HuH-7.5 (cell line): ENCODE data around the gene PHEX.

ENCODE experiments used
- DNase-seq: peaks from one replicate; pipeline ENCODE4 v3.0.0; 2011; ENCODE audit warnings: low spot score

Gene PHEX

GRCh38 chrX:22040184-22040583 is 8.1 kb downstream of the PHEX start:
- DNase-seq, result no peak

- no peak for DNase-seq
These were observed 9.9 kb downstream of the PHEX start for GRCh38 chrX:22041907-22042530.

- DNase-seq, result no peak
These were observed 11.7 kb downstream of the PHEX start for GRCh38 chrX:22043872-22044271.

GRCh38 chrX:22047468-22047867 is 15.3 kb downstream of the PHEX start:
- no peak for DNase-seq

- no peak for DNase-seq
These were observed 21.4 kb downstream of the PHEX start for GRCh38 chrX:22053481-22053880.

- no peak for DNase-seq
These were observed 24.1 kb downstream of the PHEX start for GRCh38 chrX:22056235-22056634.

GRCh38 chrX:22057667-22058066 is 25.5 kb downstream of the PHEX start:
- DNase-seq, result no peak

GRCh38 chrX:22059775-22060174 is 27.6 kb downstream of the PHEX start:
- no peak for DNase-seq

GRCh38 chrX:22060415-22061280 is 28.5 kb downstream of the PHEX start:
- DNase-seq, result no peak

- DNase-seq, result no peak
These were observed 31.2 kb downstream of the PHEX start for GRCh38 chrX:22063284-22063683.

- no peak for DNase-seq
These were observed 37.5 kb downstream of the PHEX start for GRCh38 chrX:22069586-22069985.

- no peak for DNase-seq
These were observed 41.8 kb downstream of the PHEX start for GRCh38 chrX:22073928-22074327.

GRCh38 chrX:22078117-22078516 is 46.0 kb downstream of the PHEX start:
- DNase-seq, result no peak

GRCh38 chrX:22081475-22082092 is 49.5 kb downstream of the PHEX start:
- peak; percentile 4 for DNase-seq

GRCh38 chrX:22086003-22086402 is 53.9 kb downstream of the PHEX start:
- no peak for DNase-seq

GRCh38 chrX:22087011-22087557 is 55.0 kb downstream of the PHEX start:
- DNase-seq, result no peak

- no peak for DNase-seq
These were observed 56.2 kb downstream of the PHEX start for GRCh38 chrX:22088326-22088725.

- no peak for DNase-seq
These were observed 58.1 kb downstream of the PHEX start for GRCh38 chrX:22090181-22090580.

- DNase-seq, result no peak
These were observed 61.4 kb downstream of the PHEX start for GRCh38 chrX:22093550-22093949.

GRCh38 chrX:22095286-22095685 is 63.2 kb downstream of the PHEX start:
- DNase-seq, result no peak

- DNase-seq, result no peak
These were observed 63.7 kb downstream of the PHEX start for GRCh38 chrX:22095856-22096255.

GRCh38 chrX:22097012-22097694 is 65.0 kb downstream of the PHEX start:
- DNase-seq, result no peak
